Stimulated activated memory B cell treated with anti-CD40 and anti-IgM and Interleukin-4, amounts not matched to agents 10 μg/mL and 1 μg/mL and 100 μg/mL, for 72 hours (primary cell): ENCODE data around the gene PRKCG.

ENCODE experiments used
- ATAC-seq: fragments of 150-1000 bp; cut with Tn5 transposase; 2 replicates; pipeline ENCODE4 v1.10.0; 2021
- H3K27ac Mint-ChIP-seq: one replicate; pipeline ENCODE4 v1.8.0; 2022; ENCODE audit warnings: mild to moderate bottlenecking, mixed read lengths
- H3K27me3 Mint-ChIP-seq: one replicate; pipeline ENCODE4 v1.8.0; 2022; ENCODE audit warnings: mixed read lengths
- H3K36me3 Mint-ChIP-seq: one replicate; pipeline ENCODE4 v1.8.0; 2022; ENCODE audit warnings: mixed read lengths
- H3K4me1 Mint-ChIP-seq: one replicate; pipeline ENCODE4 v1.8.0; 2022; ENCODE audit warnings: mixed read lengths
- H3K4me3 Mint-ChIP-seq: one replicate; pipeline ENCODE4 v1.8.0; 2022; ENCODE audit warnings: mild to moderate bottlenecking, moderate library complexity, mixed read lengths
- H3K9me3 Mint-ChIP-seq: one replicate; pipeline ENCODE4 v1.8.0; 2022; ENCODE audit warnings: mixed read lengths

The PRKCG gene

DNA sequence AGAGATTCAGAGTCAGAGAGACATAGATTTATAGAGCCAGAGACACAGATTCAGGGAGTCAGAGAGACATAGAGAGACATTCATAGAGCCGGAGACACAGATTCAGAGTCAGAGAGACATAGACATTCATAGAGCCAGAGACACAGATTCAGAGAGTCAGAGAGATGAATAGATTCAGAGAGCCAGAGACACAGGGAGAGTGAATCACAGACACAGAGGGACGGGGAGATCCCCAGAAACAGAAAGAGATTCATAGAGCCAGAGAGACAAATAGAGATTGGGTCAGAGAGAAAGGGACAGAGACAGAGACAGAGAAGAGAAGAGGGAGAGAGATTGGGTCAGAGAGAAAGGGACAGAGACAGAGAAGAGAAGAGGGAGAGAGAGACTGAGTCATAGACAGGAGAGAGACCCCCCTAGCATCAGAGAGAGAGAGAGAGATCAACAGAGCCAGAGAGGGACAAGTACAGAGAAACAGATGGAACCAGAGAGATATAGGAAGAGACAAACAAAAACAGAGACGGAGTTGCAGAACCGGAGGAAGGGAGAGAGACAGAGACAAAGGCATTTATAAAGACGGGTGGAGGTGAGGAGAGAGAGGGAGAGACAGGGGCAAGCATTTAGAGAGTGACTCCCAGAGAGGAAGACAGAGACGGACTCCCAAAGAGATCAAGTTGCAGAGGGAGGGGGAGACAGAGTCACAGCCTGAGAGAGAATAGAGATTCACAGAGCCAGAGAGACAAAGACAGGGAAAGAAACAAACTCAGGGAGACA is 1.1 kb upstream of the PRKCG start:
- ATAC-seq = no peak
- H3K4me1 Mint-ChIP-seq = peaks cover 15% of the 10 kb centered on the region

DNA sequence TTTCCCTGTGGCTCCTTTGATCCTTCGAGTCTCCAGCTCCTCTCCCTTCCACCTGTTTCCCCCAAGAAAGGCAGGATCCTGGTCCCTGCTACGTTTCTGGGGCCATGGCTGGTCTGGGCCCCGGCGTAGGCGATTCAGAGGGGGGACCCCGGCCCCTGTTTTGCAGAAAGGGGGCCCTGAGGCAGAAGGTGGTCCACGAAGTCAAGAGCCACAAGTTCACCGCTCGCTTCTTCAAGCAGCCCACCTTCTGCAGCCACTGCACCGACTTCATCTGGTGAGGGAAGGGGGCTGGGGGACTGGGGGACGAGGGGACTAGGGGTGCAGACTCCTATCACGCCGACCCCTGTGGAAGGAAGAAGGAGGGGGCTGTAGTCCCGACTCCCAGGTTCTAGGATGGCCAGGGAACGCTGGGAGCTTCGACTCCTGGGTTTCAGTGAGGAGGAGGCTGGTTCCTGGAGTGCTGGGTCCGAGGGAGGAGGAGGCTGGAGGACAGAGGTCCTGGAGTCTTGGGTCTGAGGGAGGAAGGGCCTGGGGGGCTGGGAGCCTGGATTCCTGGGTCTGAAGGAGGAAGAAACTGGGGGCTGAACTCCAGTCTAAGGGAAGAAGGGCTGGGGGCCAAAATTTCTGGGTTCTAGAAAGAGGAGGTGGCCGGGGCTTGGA is 524 bp downstream of the PRKCG start:
- Mint-ChIP-seq H3K4me3 (no peak overlapping the region), H3K36me3 (peaks cover 5% of the 10 kb centered on the region), H3K4me1 (peaks cover 10% of the 10 kb centered on the region), H3K9me3 (peaks cover 3% of the 10 kb centered on the region), H3K27me3 (no peaks in the 10 kb centered on the region), H3K27ac (no peak overlapping the region)
- no peak for ATAC-seq

More for the DNA sequence above, 1.1 kb upstream of the PRKCG start:
- peaks cover 5% of the 10 kb centered on the region for H3K36me3 Mint-ChIP-seq
- H3K27ac Mint-ChIP-seq = no peak overlapping the region
- no peak overlapping the region for H3K4me3 Mint-ChIP-seq
- peaks cover 3% of the 10 kb centered on the region for H3K9me3 Mint-ChIP-seq
- peaks cover 8% of the 10 kb centered on the region for H3K27me3 Mint-ChIP-seq

DNA sequence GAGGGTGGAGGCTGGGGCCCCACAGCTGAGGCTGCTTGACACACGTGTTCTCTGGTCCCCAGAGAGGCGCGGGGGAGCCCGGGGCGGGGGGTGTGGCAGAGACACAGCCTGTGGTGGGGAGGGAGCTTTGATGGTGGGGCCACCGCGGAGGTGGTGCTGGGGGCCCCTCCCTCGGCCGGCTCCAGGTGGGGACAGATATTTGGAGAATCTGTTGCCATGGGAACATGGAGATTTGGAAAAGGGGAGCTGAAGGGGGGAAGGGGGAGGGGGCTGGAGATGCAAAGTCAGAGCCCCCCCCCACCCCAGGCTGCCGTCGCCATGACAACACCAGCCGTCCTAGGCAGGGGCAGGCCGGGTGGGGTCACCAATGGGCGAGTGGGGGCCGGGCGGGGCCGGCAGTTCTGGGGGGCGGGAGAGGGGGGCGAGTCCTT is 1.2 kb downstream of the PRKCG start:
- peaks cover 5% of the 10 kb centered on the region for H3K36me3 Mint-ChIP-seq
- H3K4me1 Mint-ChIP-seq = peaks cover 10% of the 10 kb centered on the region
- H3K27ac Mint-ChIP-seq = no peak overlapping the region
- ATAC-seq = no peak
- H3K27me3 Mint-ChIP-seq = no peaks in the 10 kb centered on the region
- peaks cover 3% of the 10 kb centered on the region for H3K9me3 Mint-ChIP-seq
- H3K4me3 Mint-ChIP-seq = no peak overlapping the region

DNA sequence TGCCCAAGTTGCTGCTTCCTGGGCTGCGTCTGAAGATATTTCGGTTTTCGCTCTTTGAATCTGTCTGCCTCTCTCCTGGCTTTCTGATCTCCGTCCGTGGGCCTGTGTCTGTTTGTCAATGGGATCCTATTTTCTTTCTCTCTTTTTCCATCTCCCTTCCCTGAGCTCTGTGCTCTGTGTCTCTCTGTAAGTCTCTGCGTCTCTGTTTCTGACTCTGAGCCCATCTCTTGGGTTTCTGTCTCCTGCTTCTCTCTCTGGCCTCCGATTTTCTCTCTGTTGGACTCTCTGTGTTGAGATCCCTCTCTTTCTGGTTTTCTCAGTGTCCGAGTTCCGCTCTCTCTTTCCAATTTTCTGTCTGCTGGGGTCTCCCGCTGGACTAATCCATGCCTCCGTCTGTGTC is 1.7 kb downstream of the PRKCG start:
- no peak overlapping the region for H3K27ac Mint-ChIP-seq
- H3K4me1 Mint-ChIP-seq = peaks cover 10% of the 10 kb centered on the region

DNA sequence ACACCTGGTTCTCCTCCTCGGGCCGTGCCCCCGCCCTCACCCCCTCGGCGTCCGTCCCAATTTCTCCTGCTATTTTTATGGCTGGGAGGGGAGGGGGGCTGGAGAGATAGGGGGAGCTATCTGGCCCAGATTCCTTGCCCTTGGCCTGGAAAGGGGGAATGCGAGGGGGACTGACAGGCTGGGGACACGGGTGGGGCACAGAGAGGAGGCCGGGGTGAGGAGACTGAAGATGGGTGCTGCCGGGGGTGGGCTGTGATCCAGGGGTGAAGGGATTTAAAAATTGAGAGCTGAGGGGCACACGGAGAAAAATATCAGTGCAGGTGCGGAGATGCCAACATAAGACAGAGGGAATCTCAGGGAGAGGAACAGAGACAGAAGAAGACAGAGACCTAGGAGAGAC is 2.3 kb downstream of the PRKCG start:
- Mint-ChIP-seq H3K27ac (no peak overlapping the region), H3K4me3 (no peak overlapping the region), H3K4me1 (peaks cover 10% of the 10 kb centered on the region), H3K36me3 (peaks cover 5% of the 10 kb centered on the region), H3K9me3 (peaks cover 3% of the 10 kb centered on the region), H3K27me3 (no peaks in the 10 kb centered on the region)
- ATAC-seq = no peak

More for the DNA sequence above, 1.7 kb downstream of the PRKCG start:
- H3K36me3 Mint-ChIP-seq = peaks cover 5% of the 10 kb centered on the region
- H3K9me3 Mint-ChIP-seq = peaks cover 3% of the 10 kb centered on the region
- H3K27me3 Mint-ChIP-seq = no peaks in the 10 kb centered on the region
- no peak overlapping the region for H3K4me3 Mint-ChIP-seq
- no peak for ATAC-seq

DNA sequence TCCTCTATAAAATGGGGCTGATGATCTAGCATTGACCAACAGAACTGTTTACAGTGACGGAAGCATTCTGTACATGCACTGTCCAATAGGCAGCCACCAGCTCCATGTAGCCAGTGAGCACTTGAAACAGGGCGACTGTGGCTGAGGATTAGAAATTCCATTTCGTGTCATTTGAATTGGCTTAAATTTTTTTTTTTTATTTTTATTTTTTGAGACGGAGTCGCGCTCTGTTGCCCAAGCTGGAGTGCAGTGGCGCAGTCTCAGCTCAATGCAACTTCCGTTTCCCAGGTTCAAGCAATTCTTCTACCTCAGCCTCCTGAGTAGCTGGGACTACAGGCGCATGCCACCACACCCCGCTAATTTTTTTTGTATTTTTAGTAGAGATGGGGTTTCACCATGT is 3.0 kb downstream of the PRKCG start:
- H3K36me3 Mint-ChIP-seq = peaks cover 5% of the 10 kb centered on the region
- peaks cover 3% of the 10 kb centered on the region for H3K9me3 Mint-ChIP-seq
- no peak for ATAC-seq
- no peak overlapping the region for H3K4me3 Mint-ChIP-seq
- no peak overlapping the region for H3K27ac Mint-ChIP-seq
- H3K4me1 Mint-ChIP-seq = peaks cover 10% of the 10 kb centered on the region
- no peaks in the 10 kb centered on the region for H3K27me3 Mint-ChIP-seq

DNA sequence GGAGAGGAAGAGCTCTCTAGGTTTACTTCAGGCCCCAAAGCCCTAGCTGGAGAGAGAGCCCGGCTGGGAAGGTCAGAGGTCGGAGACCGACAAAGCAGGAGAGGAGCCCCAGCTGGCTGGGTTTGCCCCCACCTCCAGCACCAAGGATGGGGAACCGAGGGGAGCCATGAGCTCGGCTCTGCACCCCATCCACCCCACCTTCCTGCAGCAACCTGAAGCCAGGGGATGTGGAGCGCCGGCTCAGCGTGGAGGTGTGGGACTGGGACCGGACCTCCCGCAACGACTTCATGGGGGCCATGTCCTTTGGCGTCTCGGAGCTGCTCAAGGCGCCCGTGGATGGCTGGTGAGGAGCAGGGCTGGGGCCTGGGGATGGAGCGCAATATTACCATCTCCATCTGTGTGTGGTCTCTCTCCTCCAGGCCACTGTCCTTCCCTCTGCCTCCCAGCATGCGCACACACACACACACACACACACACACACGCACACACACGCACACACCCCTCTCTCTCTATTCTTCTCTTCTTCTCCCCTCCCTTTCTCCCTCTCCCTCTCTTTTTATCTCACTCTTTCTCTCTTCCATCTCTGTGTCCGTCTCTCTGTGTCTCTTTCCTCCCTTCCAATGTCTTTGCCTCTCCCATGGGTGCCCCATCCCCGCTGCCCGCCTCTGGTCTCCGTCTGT is 10.4 kb downstream of the PRKCG start:
- no peak for ATAC-seq
- H3K4me1 Mint-ChIP-seq = no peaks in the 10 kb centered on the region
- H3K4me3 Mint-ChIP-seq = no peak overlapping the region
- H3K36me3 Mint-ChIP-seq = no peaks in the 10 kb centered on the region
- peaks cover 56% of the 10 kb centered on the region for H3K27me3 Mint-ChIP-seq
- H3K9me3 Mint-ChIP-seq = peaks cover 12% of the 10 kb centered on the region
- H3K27ac Mint-ChIP-seq = no peak overlapping the region

DNA sequence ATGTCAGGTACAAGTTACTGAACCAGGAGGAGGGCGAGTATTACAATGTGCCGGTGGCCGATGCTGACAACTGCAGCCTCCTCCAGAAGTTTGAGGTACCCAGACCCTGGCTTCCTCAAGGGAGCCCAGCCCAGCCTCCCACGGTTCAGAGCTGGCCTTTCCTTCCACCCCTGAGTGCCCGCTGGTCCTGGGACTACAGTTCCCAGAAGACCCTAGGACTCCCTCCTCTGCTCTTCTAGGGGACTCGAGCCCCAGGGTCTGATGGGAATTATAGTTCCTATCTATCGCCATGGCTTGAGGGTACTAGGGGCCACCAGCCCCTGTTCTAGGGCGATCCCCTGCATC is 11.0 kb downstream of the PRKCG start:
- Mint-ChIP-seq H3K27ac (no peak overlapping the region), H3K27me3 (peaks cover 61% of the 10 kb centered on the region), H3K4me1 (no peaks in the 10 kb centered on the region), H3K4me3 (no peak overlapping the region), H3K9me3 (peaks cover 12% of the 10 kb centered on the region), H3K36me3 (no peaks in the 10 kb centered on the region)
- no peak for ATAC-seq

DNA sequence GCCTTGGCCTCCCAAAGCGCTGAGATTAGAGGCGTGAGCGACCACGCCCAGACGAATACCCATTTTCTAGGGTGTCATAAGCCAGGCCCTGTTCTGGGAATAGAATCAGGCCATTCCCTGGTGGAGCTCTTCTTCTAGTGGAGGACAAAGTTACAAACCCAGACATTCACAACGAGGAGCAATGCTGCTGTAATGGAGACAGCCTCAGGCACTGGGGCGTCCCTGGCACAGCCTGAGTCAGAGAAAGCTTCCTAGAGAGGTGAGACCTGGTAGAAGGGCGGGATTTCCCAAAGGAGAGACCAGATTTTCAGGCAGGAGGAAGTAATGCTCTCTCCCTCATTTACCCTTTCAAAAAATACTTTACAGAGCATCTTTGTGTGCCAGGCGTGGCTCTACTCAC is 12.7 kb downstream of the PRKCG start:
- H3K27ac Mint-ChIP-seq = no peak overlapping the region
- peaks cover 74% of the 10 kb centered on the region for H3K27me3 Mint-ChIP-seq

DNA sequence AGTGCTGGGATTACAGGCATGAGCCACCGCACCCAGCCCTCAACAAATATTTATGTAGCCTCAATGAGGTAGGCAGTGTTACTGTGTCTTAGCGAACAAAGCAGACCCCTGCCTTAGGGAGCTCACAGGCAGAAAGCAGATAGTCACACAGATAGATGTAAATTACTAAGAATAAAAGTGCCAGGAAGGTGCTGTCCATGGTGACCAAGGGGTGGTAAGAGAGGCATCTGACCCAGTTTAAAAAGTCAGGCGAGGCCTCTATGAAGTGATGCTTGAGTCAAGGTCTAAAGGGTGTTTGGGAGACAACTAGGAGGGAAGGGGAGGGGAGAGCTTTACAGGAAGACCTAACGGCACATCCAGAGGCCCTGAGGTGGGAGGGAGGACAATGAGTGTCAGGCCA is 14.7 kb downstream of the PRKCG start:
- no peak for ATAC-seq
- H3K36me3 Mint-ChIP-seq = no peaks in the 10 kb centered on the region
- H3K27ac Mint-ChIP-seq = no peak overlapping the region
- H3K9me3 Mint-ChIP-seq = peaks cover 16% of the 10 kb centered on the region
- no peaks in the 10 kb centered on the region for H3K4me1 Mint-ChIP-seq
- H3K27me3 Mint-ChIP-seq = peaks cover 65% of the 10 kb centered on the region
- no peak overlapping the region for H3K4me3 Mint-ChIP-seq

More for the DNA sequence above, 12.7 kb downstream of the PRKCG start:
- no peak for ATAC-seq
- Mint-ChIP-seq H3K9me3 (peaks cover 17% of the 10 kb centered on the region), H3K4me1 (no peaks in the 10 kb centered on the region), H3K4me3 (no peak overlapping the region), H3K36me3 (no peaks in the 10 kb centered on the region)

DNA sequence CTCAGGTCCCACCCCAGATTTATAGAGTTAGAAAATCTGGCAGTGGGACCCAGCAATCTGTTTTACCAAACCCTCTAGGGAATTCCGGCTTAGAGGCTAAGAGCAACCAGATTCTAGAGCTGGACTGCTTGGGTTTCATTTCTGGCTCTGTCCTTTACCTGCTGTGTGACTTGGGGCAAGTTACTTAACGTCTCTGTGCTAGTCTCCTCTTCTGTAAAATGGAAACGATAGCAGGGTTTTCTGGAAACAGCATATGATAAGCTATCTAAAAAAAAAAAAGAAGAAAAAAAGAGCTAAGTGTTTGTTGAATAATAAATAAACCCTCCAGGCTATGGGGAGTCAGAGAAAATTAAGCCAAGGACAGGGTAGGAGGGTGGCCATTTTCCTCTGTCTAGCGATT is 15.5 kb downstream of the PRKCG start:
- Mint-ChIP-seq H3K36me3 (no peaks in the 10 kb centered on the region), H3K27ac (no peak overlapping the region), H3K4me3 (no peak overlapping the region), H3K27me3 (peaks cover 57% of the 10 kb centered on the region), H3K9me3 (peaks cover 11% of the 10 kb centered on the region), H3K4me1 (no peaks in the 10 kb centered on the region)
- ATAC-seq = no peak

DNA sequence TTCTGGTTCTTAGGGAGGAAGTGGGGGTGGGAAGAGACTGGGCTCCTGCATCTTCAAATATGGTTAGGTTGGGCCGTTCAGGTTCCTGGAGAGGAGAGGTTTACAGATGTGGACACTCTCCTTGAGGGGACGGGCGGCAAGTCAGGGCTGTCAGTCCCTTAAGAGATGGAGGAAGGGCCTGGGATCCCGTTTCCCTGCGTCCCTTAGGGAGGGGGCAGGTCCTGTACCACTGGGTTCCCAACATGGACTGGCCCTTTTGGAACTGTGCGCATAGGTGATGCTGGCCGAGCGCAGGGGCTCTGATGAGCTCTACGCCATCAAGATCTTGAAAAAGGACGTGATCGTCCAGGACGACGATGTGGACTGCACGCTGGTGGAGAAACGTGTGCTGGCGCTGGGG is 16.2 kb downstream of the PRKCG start:
- no peak for ATAC-seq
- Mint-ChIP-seq H3K9me3 (peaks cover 12% of the 10 kb centered on the region), H3K4me3 (no peak overlapping the region), H3K27me3 (peaks cover 50% of the 10 kb centered on the region), H3K27ac (no peak overlapping the region), H3K4me1 (no peaks in the 10 kb centered on the region), H3K36me3 (no peaks in the 10 kb centered on the region)

DNA sequence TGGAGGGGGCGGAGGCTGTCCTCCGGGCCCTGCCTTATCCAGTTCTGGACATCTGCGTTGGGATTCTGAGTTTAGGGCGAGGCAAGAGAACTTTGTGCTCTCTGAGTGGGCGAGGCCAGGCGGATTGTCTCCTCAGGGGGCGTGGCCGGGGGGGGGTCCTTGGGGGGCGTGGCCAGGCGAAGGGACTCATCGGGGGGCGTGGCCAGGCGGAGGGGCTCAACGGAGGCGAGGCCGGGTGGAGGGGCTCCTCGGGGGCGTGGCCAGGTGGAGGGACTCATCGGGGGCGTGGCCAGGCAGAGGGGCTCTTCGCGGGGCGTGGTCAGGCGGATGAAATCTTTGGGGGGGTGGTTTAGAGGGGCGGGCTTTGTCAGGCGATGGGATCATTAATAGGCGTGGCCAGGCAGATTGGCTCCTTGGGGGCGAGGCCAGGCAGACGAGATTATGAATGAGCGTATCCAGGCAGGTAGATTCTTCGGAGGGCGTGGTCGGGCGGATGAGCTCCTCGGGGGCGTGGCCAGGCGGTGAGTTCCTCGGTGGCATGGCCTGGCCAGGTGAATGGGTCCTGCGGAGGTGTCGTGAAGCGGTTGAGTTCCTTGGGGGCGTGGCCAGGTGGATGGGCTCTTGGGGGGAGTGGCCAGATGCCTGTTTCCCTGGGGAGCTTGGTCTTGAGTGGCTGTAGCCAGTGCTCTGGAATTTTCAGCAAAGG is 16.8 kb downstream of the PRKCG start:
- no peak overlapping the region for H3K4me3 Mint-ChIP-seq
- H3K9me3 Mint-ChIP-seq = peaks cover 12% of the 10 kb centered on the region
- ATAC-seq = no peak
- no peaks in the 10 kb centered on the region for H3K4me1 Mint-ChIP-seq
- no peaks in the 10 kb centered on the region for H3K36me3 Mint-ChIP-seq
- H3K27ac Mint-ChIP-seq = no peak overlapping the region
- H3K27me3 Mint-ChIP-seq = peaks cover 44% of the 10 kb centered on the region

DNA sequence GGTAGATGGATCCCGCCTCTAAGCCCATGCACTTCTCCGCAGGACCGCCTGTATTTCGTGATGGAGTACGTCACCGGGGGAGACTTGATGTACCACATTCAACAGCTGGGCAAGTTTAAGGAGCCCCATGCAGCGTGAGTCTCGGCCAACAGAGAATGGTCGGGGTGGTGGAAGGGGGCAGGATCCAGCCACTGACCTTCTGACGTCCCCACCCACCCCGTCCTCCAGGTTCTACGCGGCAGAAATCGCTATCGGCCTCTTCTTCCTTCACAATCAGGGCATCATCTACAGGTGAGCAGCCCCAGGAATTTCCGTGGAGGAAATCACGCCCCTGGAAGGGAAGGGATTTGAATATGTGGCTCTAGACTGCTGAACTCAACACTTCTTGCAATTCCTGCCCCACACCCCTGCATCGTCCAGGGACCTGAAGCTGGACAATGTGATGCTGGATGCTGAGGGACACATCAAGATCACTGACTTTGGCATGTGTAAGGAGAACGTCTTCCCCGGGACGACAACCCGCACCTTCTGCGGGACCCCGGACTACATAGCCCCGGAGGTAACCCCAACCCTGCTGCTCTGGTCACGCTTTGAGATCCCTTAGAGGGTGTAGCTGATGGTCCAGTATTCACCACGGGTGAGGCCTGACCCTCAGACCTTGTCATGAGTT is 18.3 kb downstream of the PRKCG start:
- H3K9me3 Mint-ChIP-seq = peaks cover 12% of the 10 kb centered on the region
- ATAC-seq = no peak
- H3K27me3 Mint-ChIP-seq = peaks cover 36% of the 10 kb centered on the region
- H3K36me3 Mint-ChIP-seq = no peaks in the 10 kb centered on the region
- no peak overlapping the region for H3K4me3 Mint-ChIP-seq
- no peaks in the 10 kb centered on the region for H3K4me1 Mint-ChIP-seq
- no peak overlapping the region for H3K27ac Mint-ChIP-seq
